IMR-90 (cell line): ENCODE data around the gene NFKB1. TPM values are rescaled to one million over a fixed set of nuclear protein-coding genes. Genes with fewer than 3 reads are reported as not detected.

Experiments used
- ATAC-seq: fragments of 200-7000 bp; cut with Tn5 transposase; 2 replicates; pipeline ENCODE4 v1.9.1; 2020; ENCODE audit warnings: low read depth, mild to moderate bottlenecking, moderate library complexity
- BruUV-seq: library from RNA; stranded (reverse); fragments of 400-500 nt; replicated peaks from 2 replicates; lab custom pipeline; 2021; lab: Mats Ljungman, UMichigan
- CTCF ChIA-PET: fragments of 300-600 bp; formaldehyde crosslinking; extraction: SDS; loops from one replicate; lab custom pipeline; 2021; ENCODE audit warnings: antibody characterized with exemption; lab: Yijun Ruan, JAX
- POLR2A ChIA-PET: fragments of 300-600 bp; sonication (Branson Sonifier 250); formaldehyde crosslinking; loops from one replicate; lab custom pipeline; 2022; ENCODE audit warnings: antibody characterized with exemption; ENCODE audit not compliant: unreplicated experiment; lab: Charles Lee
- DNase-seq: peaks from one replicate; pipeline ENCODE4 v3.0.0; 2013
- H2AFZ ChIP-seq: replicated peaks from 2 replicates; pipeline ENCODE3; 2013; ENCODE audit warnings: low read length, mild to moderate bottlenecking; ENCODE audit not compliant: poor library complexity
- H2AK5ac ChIP-seq: 2 replicates; pipeline ENCODE4 v1.6.1; 2013; ENCODE audit warnings: low read depth, low read length, inconsistent platforms
- H2AK9ac ChIP-seq: replicated peaks from 2 replicates; pipeline ENCODE3; 2013; ENCODE audit warnings: mild to moderate bottlenecking, low read depth, low read length, moderate library complexity; ENCODE audit not compliant: poor library complexity
- H2BK120ac ChIP-seq: 2 replicates; pipeline ENCODE4 v1.6.1; 2013; ENCODE audit warnings: low read depth, low read length, inconsistent platforms
- H2BK15ac ChIP-seq: 3 replicates; pipeline ENCODE4 v1.6.1; 2013; ENCODE audit warnings: low read depth, low read length, inconsistent platforms
- H2BK20ac ChIP-seq: 2 replicates; pipeline ENCODE4 v1.6.1; 2013; ENCODE audit warnings: low read depth, mild to moderate bottlenecking, inconsistent platforms, low read length, moderate library complexity
- H2BK5ac ChIP-seq: 2 replicates; pipeline ENCODE4 v1.6.1; 2013; ENCODE audit warnings: mild to moderate bottlenecking, low read depth, low read length, inconsistent platforms; ENCODE audit not compliant: poor library complexity, severe bottlenecking
- H3K14ac ChIP-seq: replicated peaks from 2 replicates; pipeline ENCODE4 v1.6.1; 2013; ENCODE audit warnings: low read depth, low read length, inconsistent platforms
- H3K18ac ChIP-seq: 2 replicates; pipeline ENCODE4 v1.6.1; 2013; ENCODE audit warnings: low read depth, low read length, control low read depth
- H3K23ac ChIP-seq: 2 replicates; pipeline ENCODE4 v1.6.1; 2013; ENCODE audit warnings: low read depth, low read length, inconsistent platforms
- H3K27ac ChIP-seq: 2 replicates; pipeline ENCODE4 v1.5.1; 2013; ENCODE audit warnings: mild to moderate bottlenecking, control low read depth, low read length; ENCODE audit not compliant: insufficient read depth
- H3K27me3 ChIP-seq: 2 replicates; pipeline ENCODE4 v1.6.1; 2013; ENCODE audit warnings: low read length; ENCODE audit not compliant: control insufficient read depth, insufficient read depth
- H3K36me3 ChIP-seq: 2 replicates; pipeline ENCODE4 v1.6.1; 2013; ENCODE audit warnings: low read length, mixed read lengths; ENCODE audit not compliant: control insufficient read depth, insufficient read depth
- H3K4ac ChIP-seq: 2 replicates; pipeline ENCODE4 v1.6.1; 2013; ENCODE audit warnings: low read depth, low read length, inconsistent platforms
- H3K4me1 ChIP-seq: 2 replicates; pipeline ENCODE4 v1.6.1; 2013; ENCODE audit warnings: low read length, mixed read lengths; ENCODE audit not compliant: control insufficient read depth, insufficient read depth
- H3K4me2 ChIP-seq: 2 replicates; pipeline ENCODE4 v1.6.1; 2013; ENCODE audit warnings: low read depth, mild to moderate bottlenecking, control low read depth, low read length, moderate library complexity
- H3K4me3 ChIP-seq: 2 replicates; pipeline ENCODE4 v1.5.1; 2013; ENCODE audit warnings: low read depth, mild to moderate bottlenecking, control low read depth, low read length, moderate library complexity; ENCODE audit not compliant: insufficient read depth
- H3K56ac ChIP-seq: 2 replicates; pipeline ENCODE4 v1.6.1; 2013; ENCODE audit warnings: low read length, inconsistent platforms; ENCODE audit not compliant: insufficient read depth; ENCODE audit errors: extremely low read depth
- H3K79me1 ChIP-seq, 2 experiments: 2 replicates each; pipeline ENCODE4 v1.6.1; 2013; ENCODE audit warnings: low read length in 2 of 2, inconsistent platforms in 1 of 2, low read depth in 1 of 2
- H3K9ac ChIP-seq: 2 replicates; pipeline ENCODE4 v1.6.1; 2013; ENCODE audit warnings: low read depth, low read length, control low read depth
- H3K9me1 ChIP-seq: 2 replicates; pipeline ENCODE4 v1.6.1; 2013; ENCODE audit warnings: low read length, inconsistent platforms; ENCODE audit not compliant: insufficient read depth
- H3K9me3 ChIP-seq: 2 replicates; pipeline ENCODE4 v1.6.1; 2013; ENCODE audit warnings: low read length; ENCODE audit not compliant: control insufficient read depth, insufficient read depth
- H4K20me1 ChIP-seq: 2 replicates; pipeline ENCODE4 v1.6.1; 2013; ENCODE audit warnings: low read length, inconsistent platforms; ENCODE audit not compliant: insufficient read depth
- H4K5ac ChIP-seq: 2 replicates; pipeline ENCODE4 v1.6.1; 2013; ENCODE audit warnings: mild to moderate bottlenecking, low read depth, low read length, control low read depth
- H4K8ac ChIP-seq, 2 experiments: 2 replicates each; pipeline ENCODE4 v1.6.1; 2013; ENCODE audit warnings: low read depth in 2 of 2, low read length in 2 of 2, control low read depth in 1 of 2, inconsistent platforms in 1 of 2
- H4K91ac ChIP-seq: 2 replicates; pipeline ENCODE4 v1.6.1; 2013; ENCODE audit warnings: low read depth, low read length, inconsistent platforms; ENCODE audit not compliant: insufficient read depth
- MAFK ChIP-seq: IDR thresholded peaks from 2 replicates; pipeline ENCODE4 v1.6.1; 2012; ENCODE audit warnings: low read depth, low read length, improper control_type of control experiment
- POLR2A ChIP-seq: IDR thresholded peaks from 2 replicates; pipeline ENCODE4 v1.6.1; 2012; ENCODE audit warnings: mild to moderate bottlenecking, low read depth, low read length
- RCOR1 ChIP-seq: IDR thresholded peaks from 2 replicates; pipeline ENCODE4 v1.6.1; 2012; ENCODE audit warnings: mild to moderate bottlenecking, low read length, improper control_type of control experiment; ENCODE audit not compliant: insufficient replicate concordance
- SMC3 ChIP-seq: fragments of 150-350 bp; IDR thresholded peaks from 2 replicates; pipeline ENCODE4 v1.6.1; 2016; ENCODE audit warnings: low read depth, mild to moderate bottlenecking, antibody characterized with exemption, low read length, moderate library complexity
- WGBS, 2 experiments: methylation state at CpG; one replicate each; pipeline versions ENCODE4 v1.1.5 to v1.1.7; 2013; ENCODE audit warnings: missing lambda C conversion rate in 2 of 2; ENCODE audit not compliant: insufficient read length in 1 of 2; ENCODE audit errors: extremely low coverage in 2 of 2; 5-methylcytosine and 5-hydroxymethylcytosine counted together
- dilution Hi-C: fragments of 300-500 bp; cut with HindIII; formaldehyde crosslinking; loops from one replicate; pipeline ENCODE4 v1.14.3; 2018; ENCODE audit warnings: low sequenced_read_pairs; ENCODE audit not compliant: unreplicated experiment
- in situ Hi-C: fragments of 300-500 bp; cut with MboI; formaldehyde crosslinking; loops from 3 replicates; pipeline ENCODE4 v1.14.3; 2019; ENCODE audit warnings: low sequenced_read_pairs, inconsistent platforms, mixed read lengths
- intact Hi-C: fragments of 100-400 bp; cut with micrococcal nuclease; formaldehyde crosslinking; loops from 2 replicates; pipeline ENCODE4 v1.10.0; 2022
- polyA plus RNA-seq, 3 experiments: library from polyadenylated mRNA; depleted of rRNA; stranded (reverse); fragments of >200 nt; gene quantifications; 2 replicates each; pipeline ENCODE4 v1.2.3, GENCODE V29; 2012; ENCODE audit warnings: low replicate concordance in 1 of 3
- total RNA-seq: library from RNA; depleted of rRNA; stranded (reverse); fragments of >200 nt; gene quantifications from 2 replicates; pipeline ENCODE4 v1.2.3, GENCODE V29; 2012

Gene NFKB1
- total and polyA plus RNA-seq, 2 of the 4 experiments (the other 2 are of a cell fraction), result 19.8 to 24.6 TPM

DNA sequence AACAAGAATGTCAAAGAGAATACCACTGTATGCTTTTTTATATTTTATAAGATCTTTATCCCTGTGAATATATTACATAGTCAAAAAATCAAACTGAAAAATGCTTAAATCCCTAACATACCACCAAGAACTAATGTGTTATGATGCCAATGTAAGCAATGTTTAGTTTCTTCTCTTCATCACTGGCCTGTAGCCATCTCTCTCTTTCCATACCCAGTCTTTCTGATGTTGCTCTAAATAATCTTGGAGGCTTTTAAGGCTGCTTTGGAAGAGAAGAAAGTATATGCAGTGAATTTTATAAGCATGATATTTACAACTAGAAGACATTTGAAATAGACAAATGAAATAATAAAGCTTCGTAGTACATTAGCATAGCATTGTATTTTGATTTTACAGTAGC, 82.9 kb downstream of the NFKB1 start:
- H2BK20ac ChIP-seq, result no peak overlapping the region
- in situ Hi-C loops (no loop called here), intact Hi-C loops (no loop called here), dilution Hi-C loops (no loop called here)
- no peak overlapping the region for H3K4me3 ChIP-seq
- no peaks in the 10 kb centered on the region for H3K27me3 ChIP-seq
- H4K20me1 ChIP-seq, result no peaks in the 10 kb centered on the region
- no peak overlapping the region for H2AK5ac ChIP-seq
- no peak overlapping the region for H2BK15ac ChIP-seq
- WGBS, 2 experiments, result no CpG with 5 or more reads among the region's 1 CpG
- no peaks in the 10 kb centered on the region; the same call in 1 of the 2 replicates for H3K9me1 ChIP-seq
- DNase-seq (no peak), ATAC-seq (no peak)
- CTCF ChIA-PET, result no interaction called here
- no peak overlapping the region for H4K8ac ChIP-seq
- no peak overlapping the region for H3K27ac ChIP-seq
- TF ChIP-seq SMC3 (no peak), MAFK (no peak), POLR2A (no peak), RCOR1 (no peak)
- no peak overlapping the region for H4K5ac ChIP-seq
- no peak overlapping the region for H3K9ac ChIP-seq
- H3K9me3 ChIP-seq, result no peaks in the 10 kb centered on the region
- H3K56ac ChIP-seq, result no peak overlapping the region
- peaks cover 14% of the 10 kb centered on the region for H3K36me3 ChIP-seq
- H3K18ac ChIP-seq, result no peak overlapping the region
- POLR2A ChIA-PET, result no interaction called here
- no peak overlapping the region for H4K91ac ChIP-seq
- no peak overlapping the region for H3K14ac ChIP-seq
- H3K79me1 ChIP-seq, result 0 out of 4 replicates have a peak, but pooled peaks cover 0 to 3% of the 10 kb centered on the region in 2 experiments
- no peak overlapping the region for H3K23ac ChIP-seq
- no peak overlapping the region for H2BK120ac ChIP-seq
- no peak overlapping the region for H3K4me2 ChIP-seq
- no peak overlapping the region for H2BK5ac ChIP-seq
- H3K4ac ChIP-seq, result no peak overlapping the region
- no TSS peak for BruUV-seq
- H2AK9ac ChIP-seq, result no peak overlapping the region
- H2AFZ ChIP-seq, result no peak overlapping the region
- H3K4me1 ChIP-seq, result no peaks in the 10 kb centered on the region
